Measurements from ENCODE around the gene NIT1. TPM values are rescaled to one million over a fixed set of nuclear protein-coding genes. Genes with fewer than 3 reads are reported as not detected.
A peak's percentile ranks its signal among the peaks of the same experiment; 100 is the strongest.

The NIT1 gene
- total and polyA plus RNA-seq, 9 of the 15 experiments (the other 6 are each of a cell fraction or from before 2014, with no cell fraction given): 18.4 to 76.0 (median 33.7) TPM

GRCh38 chr1:161133220-161133740 is 15.4 kb downstream of the NIT1 start:
- POLR2A ChIA-PET: interaction anchor here (0.6 to 4.2 kb wide), 26 partner anchors 8 to 770 kb away, joined by 3 to 20 read pairs (median 4); partner anchors contain the start of genes ADAMTS4, KLHDC9, NIT1 and PFDN2
- no peaks in the 10 kb centered on the region for H4K20me1 ChIP-seq (replicated peaks; ENCODE audit: control insufficient read depth, insufficient read depth, low read length)
- peaks cover 56% of the 10 kb centered on the region for H3K79me2 ChIP-seq (ENCODE audit: control insufficient read depth, insufficient read depth, low read length)
- no peaks in the 10 kb centered on the region for H3K9me3 ChIP-seq (replicated peaks; ENCODE audit: control insufficient read depth, insufficient read depth, low read depth, low read length)
- H2AFZ ChIP-seq (ENCODE audit: low read depth, low read length): peak overlapping the region; percentile 94
- intact Hi-C loops (cut with micrococcal nuclease): loop anchor here (5.0 to 10.0 kb wide), 3 partner anchors 34 to 408 kb away; partner anchors contain the start of gene PPOX
- FAIRE-seq (no peak), DNase-seq (ENCODE audit: extremely low read depth in 1 of 4, low spot score in 3 of 4) (peak in 2 of 4 experiments; percentile 20 to 32), ATAC-seq (peak; percentile 14; the same call in 2 of the 3 replicates)
- H3K36me3 ChIP-seq (ENCODE audit: control insufficient read depth, insufficient read depth, low read length): peaks cover 25% of the 10 kb centered on the region
- H3K27me3 ChIP-seq (ENCODE audit: control insufficient read depth in 2 of 2, insufficient read depth in 2 of 2, low read length in 2 of 2): no peaks in the 10 kb centered on the region
- H3K9ac ChIP-seq (ENCODE audit: insufficient read depth in 1 of 2, low read depth in 2 of 2, low read length in 2 of 2): peak overlapping the region; percentile 90
- no peaks in the 10 kb centered on the region for H3K9me1 ChIP-seq (ENCODE audit: control insufficient read depth, insufficient read depth, low read length)
- peak overlapping the region; percentile 57 for H3K4me3 ChIP-seq
- under 1% methylated on average over 11 of the region's 11 CpGs for WGBS (ENCODE audit: insufficient coverage, low coverage, missing lambda C conversion rate)
- H3K4me1 ChIP-seq (replicated peaks in 1 of 2; ENCODE audit: control insufficient read depth in 2 of 2, insufficient read depth in 2 of 2, low read length in 2 of 2): peaks cover 7 to 15% of the 10 kb centered on the region in 2 experiments; a peak in 3 of 5 replicates
- H3K4me2 ChIP-seq (ENCODE audit: insufficient read depth, low read length): peak overlapping the region; percentile 97
- CTCF ChIA-PET (ENCODE audit: low intra/inter-chr PET ratio): no interaction called here
- H3K27ac ChIP-seq (ENCODE audit: extremely low read depth, low read depth, low read length): peak overlapping the region; percentile 89
- TSS peak; percentile 81 for BruUV-seq (replicated peaks)
- in situ Hi-C loops (cut with MboI): no loop called here
- no peak for TF ChIP-seq FOS (IDR thresholded peaks at IDR 0.05; ENCODE audit: extremely low read depth, insufficient read length)
- TF ChIP-seq REST (IDR thresholded peaks at IDR 0.05; ENCODE audit: borderline replicate concordance): no peak
- TF ChIP-seq REST (CRISPR knock-in tag; IDR thresholded peaks at IDR 0.05; ENCODE audit: low read depth): no peak
- TF ChIP-seq ZFP30 (CRISPR knock-in tag; IDR thresholded peaks at IDR 0.05; ENCODE audit: borderline replicate concordance): no peak
- TF ChIP-seq ZNF431 (CRISPR knock-in tag; IDR thresholded peaks at IDR 0.05): no peak
- no peak for TF ChIP-seq HCFC1 (IDR thresholded peaks at IDR 0.05; ENCODE audit: low read depth, low read length)
- no peak for TF ChIP-seq NR0B1 (IDR thresholded peaks at IDR 0.05; ENCODE audit: partially characterized antibody)
- TF ChIP-seq NFATC3 (IDR thresholded peaks at IDR 0.05): 0 out of 2 replicates have a peak, but pooled peaks have one; percentile 18
- TF ChIP-seq MTF1 (CRISPR knock-in tag; IDR thresholded peaks at IDR 0.05; ENCODE audit: borderline replicate concordance): no peak
- no peak for TF ChIP-seq CBX5 (IDR thresholded peaks at IDR 0.05; ENCODE audit: borderline replicate concordance, low read depth)
- no peak for TF ChIP-seq ZNF224 (CRISPR knock-in tag; IDR thresholded peaks at IDR 0.05)
- peak; percentile 14; the same call in 1 of the 2 replicates for TF ChIP-seq HNRNPUL1 (IDR thresholded peaks at IDR 0.05; ENCODE audit: low read length)

Measured in K562 (cell line).